T1000 (cell line): ENCODE data around the gene SMAD7.
A peak's percentile ranks its signal among the peaks of the same experiment; 100 is the strongest.

ENCODE experiments used
- DNase-seq: peaks from one replicate; lab custom pipeline; 2025; ENCODE audit warnings: mixed read lengths; lab: John Stamatoyannopoulos, UW

SMAD7 gene

DNA sequence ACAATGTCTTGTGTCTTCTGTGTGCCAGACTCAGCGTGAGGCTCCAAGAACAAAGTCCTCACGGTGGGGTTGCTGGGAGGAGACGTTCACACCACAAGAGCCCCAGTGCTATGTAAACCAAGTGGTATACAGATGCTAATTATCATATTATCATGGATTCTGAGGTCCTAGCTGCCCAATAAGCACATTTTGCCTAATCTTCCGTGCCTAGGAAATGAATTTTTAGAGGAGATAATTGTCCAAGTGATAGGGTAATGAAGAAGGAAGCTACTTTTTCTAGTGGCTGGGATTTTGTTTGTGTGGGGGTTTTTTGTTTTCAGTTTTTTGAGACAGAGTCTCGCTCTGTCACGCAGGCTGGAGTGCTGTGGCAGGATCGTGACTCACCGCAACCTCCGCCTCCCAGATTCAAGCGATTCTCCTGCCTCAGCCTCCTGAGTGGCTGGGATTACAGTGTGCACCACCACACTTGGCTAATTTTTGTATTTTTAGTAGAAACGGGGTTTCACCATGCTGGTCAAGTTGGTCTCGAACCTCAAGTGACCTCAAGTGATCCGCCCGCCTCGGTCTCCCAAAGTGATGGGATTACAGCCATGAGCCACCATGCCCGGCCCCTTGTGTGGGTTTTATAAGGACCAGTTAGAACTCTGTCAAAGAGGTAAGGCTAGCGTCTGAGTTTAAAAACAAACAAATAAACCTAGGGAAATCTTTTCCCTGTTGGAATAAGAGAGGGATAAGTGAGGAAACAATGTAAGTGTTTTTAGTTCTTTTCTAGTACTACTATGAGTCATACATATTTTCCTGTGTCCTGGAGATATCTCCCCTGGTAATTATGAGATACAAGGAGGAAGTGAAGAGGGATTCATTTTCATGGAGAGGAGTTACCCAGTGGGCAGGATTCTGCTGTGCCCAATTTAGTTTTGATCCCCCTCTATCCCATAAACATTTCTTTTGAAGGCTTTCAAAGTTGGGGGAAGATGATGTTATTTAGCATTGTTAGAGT lies 9.5 kb upstream of the SMAD7 start:
- no peak for DNase-seq

DNA sequence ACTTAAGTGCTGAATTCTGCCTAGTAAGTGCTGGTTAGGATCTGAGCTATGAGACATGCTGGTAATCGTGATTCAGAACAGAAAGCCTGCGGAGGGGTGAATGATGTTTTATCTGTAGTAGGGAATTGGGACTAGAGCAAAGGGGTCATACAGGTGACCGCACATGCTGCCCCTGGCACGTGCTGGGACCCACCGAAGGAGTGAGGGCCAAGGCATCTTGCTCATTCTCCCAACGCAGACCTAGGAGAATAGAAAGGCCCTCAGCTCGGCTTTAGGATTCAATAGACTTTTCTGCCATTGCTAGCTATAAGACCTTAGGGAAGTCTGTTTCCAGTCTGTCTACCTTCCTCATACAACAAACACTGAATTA lies 8.8 kb upstream of the SMAD7 start:
- no peak for DNase-seq

DNA sequence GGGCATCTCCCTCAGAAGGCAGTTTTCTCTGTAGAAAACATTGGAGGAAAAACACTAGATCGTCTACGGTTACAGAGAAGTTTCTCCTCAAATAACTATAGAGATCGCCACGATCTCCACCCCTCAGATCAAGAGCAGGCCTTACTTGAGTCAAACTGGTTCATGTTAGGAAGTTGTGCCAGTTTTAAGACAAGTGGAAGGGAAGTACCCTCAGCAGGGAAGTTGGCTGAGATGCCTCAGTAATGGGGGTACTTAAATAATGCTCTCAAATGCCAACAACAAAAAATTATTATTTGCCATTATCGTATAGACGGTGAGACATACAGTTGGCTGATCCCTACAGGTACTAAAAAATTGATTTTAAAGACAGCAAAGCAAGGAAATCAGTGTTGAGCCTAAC lies 8.2 kb upstream of the SMAD7 start:
- DNase-seq = no peak

DNA sequence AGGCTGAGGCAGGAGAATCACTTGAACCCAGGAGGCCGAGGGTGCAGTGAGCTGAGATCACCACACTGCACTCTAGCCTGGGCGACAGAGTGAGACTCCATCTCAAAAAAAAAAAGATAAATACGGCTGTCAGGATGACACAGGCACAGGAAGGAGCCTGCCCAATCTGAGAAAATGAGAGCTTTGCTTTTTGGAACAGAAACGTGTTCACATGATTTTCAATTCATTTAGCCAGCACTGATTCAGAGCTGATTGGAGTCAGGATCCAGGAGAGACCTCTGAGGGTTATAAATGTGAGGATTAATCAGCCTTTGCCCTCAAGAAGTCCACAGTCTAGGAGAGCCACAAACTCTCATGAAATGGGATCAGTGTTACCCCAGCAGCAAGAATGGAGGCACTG lies 6.9 kb upstream of the SMAD7 start:
- no peak for DNase-seq

DNA sequence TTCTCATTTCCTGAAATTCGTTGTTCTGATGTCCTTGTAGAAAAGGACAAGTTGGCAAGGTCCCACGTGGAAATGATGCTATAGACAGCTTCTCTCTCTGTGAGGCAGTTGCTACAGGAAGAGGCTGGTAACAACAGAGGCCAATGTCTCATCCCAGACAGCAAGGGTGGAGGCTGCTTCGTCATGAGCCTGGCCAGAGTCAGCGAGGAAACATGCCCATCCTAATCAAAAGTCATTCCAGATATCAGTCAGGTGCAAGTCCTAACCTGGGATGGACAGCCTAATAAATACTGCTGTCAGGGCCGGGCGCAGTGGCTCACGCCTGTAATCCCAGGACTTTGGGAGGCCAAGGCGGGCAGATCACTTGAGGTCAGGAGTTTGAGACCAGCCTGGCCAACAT lies 6.4 kb upstream of the SMAD7 start:
- no peak for DNase-seq

DNA sequence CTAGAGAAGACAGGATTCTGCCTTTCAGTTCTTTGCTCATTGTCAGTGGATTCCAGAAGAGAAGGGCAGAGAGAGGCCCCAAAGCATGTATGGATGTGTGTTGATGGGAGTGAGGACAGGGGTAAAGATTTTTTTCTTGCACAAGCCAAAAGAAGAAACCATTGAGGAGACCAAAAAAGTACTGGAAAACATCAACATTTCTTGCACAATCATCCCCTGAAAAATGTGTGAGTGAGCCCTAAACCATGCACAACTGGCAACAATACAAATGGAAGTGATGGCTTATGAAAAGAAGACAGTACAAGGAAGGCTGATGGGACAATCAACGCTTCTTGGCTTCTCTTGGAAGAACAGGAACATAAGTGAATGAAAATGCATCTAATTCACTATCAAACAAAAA lies 5.6 kb upstream of the SMAD7 start:
- no peak for DNase-seq

DNA sequence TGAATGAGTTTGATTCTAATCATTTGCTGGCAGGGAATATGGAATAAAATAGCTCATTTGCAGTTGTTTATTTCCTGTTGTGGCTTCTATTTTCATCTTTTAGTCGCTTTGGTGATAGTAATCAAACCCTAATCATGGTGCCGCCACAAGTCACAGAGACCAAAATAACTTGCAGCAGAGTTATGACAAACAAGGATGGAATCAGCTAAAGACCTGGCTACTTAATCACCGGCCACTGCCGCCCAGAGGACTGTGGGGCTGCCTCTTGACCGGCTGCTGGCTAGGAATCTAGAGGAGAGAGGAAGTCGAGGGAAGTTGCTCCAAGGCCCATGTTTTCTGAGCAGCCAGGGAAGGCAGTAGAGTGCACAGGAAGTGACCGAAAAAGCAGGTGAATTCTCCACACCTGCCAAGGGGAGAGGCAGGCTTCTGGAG lies 5.1 kb upstream of the SMAD7 start:
- peak; percentile 15 for DNase-seq

DNA sequence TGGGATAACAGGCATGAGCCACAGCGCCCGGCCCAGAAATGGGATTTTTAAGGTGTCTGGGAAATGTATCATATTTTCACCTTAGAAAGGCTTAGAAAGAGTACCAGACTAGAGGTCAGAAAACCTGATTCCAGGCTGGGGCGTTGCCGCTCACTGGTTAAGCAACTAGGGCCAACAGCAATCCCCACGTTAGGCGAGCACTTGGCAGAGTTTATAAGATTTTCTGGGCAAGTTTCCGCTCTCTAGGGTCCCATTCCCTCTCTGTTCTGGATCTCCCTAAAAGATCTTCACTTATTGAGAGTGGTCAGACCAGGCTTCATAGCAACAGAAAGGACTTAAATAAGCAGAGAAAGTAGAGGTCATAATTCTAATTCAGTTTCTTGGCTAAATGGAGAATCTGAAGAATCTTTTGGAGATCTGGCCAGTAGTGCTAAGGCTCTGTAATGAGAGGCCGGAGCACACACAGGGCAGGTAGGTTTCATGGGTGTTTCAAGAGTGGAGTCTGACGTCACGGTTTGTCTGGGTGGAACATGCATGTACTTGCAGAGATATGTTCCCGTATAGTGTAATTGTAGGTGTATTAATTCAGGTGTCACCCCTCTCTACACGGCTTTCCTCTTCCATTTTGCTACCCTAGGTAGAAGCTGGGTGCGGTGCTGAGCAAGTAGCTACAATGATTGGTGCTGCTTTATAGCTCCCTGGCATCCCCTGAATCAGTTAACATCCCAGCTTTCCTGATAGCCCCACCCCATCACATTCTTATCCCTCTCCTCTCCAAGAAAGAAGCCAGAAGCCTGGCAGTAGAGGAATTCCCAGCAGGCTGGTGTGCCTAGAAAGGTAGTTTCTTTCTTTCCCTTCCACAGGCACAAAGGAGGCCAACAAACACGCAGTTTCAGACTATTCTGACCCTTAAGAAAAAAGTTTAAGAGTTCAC lies 4.4 kb upstream of the SMAD7 start:
- no peak for DNase-seq

DNA sequence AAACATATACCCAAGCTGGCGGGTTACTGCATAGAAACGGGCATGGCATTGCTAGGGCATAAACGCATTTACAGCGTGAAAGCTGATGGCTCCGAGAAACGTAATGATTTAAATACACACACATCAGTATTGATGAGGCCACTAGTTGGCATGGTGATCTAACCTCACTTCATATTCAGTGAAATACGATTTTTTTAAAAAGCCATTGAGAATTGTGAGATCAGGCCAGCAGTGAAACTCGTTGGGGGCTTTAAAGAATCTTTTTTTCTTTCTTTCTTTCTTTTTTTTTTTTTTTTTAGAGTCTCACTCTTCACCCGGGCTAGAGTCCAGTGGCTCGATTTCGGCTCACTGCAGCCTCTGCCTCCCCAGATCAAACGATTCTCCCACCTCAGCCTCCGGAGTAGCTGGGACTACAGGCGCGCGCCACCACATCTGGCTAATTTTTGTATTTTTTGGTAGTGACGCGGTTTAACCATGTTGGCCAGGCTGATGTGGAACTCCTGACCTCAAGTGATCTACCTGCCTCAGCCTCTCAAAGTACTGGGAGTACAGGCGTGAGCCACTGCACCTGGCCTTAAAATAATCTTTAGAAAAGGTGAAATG lies 2.4 kb upstream of the SMAD7 start:
- DNase-seq = no peak

DNA sequence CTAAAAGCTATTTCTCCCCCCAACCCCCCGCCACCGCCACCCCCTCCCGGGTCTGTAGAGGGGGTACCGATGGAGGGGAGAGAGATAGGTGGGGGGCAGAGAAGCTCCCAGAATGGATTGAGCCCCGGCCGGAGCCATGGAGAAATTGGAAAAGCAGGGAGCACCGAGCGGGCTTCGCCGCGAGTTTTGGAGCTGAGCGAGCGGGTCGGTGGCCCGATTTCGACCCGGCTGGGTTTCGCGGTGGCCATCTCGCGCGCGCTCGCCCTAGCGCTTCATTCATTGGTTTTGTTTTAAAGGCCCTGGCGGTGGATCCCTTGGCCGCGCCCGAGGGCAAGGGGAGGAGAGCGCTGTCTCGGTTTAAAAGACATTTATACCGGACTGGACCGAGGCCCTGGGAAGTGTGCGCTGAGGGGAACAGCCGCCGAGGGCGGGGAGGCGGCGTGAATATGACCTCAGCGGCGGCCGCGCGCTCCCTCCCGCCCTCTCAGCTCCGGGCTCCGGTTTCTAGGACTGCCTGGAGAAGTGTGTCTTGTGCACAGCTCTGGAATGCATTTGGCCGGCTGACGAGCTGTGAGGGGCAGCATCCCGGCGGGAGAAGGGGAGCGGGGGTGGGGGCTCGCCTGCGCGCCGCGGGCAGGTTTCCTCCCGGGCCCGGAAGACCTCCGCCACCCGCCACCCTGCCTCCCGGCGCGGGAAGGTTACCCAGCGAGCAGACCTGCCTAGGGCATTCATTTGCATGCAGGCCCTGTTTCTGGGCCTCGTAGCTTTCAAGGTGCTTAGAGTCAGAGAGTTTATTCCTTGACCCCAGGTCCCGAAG lies 1.7 kb upstream of the SMAD7 start:
- peak; percentile 60 for DNase-seq

DNA sequence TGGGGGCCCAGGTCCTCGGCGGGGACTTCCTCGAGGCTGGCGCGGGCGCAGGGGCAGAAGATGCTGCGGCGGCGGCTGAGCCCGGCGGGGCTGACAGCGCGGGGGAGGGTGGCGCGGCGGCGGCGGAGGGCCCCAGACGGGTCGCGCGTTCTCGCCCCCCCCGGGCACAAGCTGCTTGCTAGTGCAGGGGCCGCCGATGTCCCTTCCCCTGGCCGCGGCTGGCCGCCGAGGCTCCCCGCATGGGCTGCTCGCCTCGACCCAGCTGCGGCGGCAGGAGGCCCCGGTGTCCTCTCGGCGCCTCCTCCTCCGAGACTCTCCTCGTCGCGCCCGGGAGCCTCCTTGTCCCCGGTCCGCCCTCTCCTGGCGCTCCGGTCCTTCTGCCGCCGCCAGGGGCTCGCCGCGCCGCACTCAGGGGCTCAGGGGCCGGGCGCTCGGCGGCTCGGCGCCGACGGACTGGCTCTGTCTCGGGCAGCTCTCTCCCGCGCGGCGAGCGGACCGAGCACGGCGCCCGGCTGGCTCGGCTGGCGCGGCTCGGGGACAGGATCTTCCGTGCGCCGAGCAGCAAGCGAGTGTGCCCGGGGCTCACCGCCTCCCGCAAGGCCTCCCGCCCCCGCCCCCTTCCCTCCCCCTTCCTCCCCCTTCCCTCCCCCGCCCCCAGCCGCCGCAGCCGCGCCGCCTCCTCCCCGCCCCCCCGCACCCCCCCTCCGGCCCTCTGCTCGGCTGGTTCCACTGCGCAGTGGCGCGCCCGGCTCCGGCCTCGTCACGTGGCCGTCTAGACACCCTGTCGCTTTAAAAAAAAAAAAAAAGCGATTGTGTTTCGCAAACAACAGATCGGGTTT lies 902 bp upstream of the SMAD7 start:
- peak; percentile 61 for DNase-seq

DNA sequence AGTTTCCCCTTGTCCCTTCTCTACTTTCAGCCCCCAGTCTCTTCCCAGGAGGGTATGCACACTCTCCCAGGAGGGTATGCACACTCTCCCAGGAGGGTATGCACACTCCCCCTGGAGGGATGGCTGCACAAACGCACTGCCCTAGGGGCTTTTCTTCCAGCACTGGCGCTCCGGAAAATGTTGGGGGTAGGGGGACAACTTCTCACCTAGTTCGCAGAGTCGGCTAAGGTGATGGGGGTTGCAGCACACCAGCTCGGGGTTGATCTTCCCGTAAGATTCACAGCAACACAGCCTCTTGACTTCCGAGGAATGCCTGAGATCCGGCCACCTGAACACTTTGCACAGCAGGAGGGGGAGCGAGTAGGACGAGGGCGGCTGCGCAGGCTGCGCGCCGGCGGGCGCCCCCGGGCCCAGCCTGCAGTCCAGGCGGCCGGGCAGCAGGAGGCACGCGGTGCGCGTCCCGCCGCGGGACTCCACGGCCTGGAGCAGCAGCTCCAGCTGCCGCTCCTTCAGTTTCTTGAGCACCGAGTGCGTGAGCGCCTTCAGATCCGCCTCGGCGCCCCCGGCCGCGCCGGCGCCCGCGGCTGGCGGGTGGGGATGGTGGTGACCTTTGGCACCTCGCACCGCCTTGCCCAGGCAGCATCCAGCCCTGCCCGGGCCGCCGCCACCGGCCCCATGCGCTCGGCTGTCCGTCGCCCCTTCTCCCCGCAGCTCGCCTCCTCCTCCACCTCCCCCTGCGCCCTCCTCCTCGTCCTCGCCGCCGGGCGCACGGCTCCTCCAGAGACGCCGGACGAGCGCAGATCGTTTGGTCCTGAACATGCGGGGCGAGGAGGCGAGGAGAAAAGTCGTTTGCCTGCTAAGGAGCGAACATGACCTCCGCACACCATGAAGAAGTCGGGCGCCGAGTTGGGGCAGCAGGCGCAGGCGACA lies 894 bp downstream of the SMAD7 start:
- DNase-seq = peak; percentile 40

DNA sequence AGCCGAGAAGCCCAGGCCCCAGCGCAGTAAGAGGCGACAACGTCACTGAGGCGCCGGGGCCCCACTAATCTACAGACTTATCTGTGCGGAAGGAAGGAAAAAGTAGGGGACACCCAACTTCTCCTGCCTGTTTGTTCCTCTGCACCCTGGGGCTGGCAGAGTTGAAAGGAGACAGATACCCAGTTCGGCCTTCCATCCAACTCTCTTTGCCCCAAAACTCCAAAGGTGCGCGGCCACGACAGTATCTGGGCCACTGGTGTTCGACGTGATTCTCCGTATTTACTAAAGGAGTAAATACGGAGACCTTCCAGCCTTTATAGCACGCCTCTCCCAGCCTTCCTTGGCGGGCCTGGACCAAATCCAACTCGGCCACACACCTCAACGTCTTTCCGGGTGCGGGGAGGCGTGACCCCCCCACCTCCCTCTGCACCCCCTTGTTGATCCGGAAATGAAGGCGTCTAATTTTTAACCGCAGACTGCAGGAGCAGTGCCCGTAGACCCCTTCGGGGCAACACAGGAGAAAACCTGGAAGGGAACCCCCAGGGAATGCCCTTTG lies 1.6 kb downstream of the SMAD7 start:
- DNase-seq = no peak

DNA sequence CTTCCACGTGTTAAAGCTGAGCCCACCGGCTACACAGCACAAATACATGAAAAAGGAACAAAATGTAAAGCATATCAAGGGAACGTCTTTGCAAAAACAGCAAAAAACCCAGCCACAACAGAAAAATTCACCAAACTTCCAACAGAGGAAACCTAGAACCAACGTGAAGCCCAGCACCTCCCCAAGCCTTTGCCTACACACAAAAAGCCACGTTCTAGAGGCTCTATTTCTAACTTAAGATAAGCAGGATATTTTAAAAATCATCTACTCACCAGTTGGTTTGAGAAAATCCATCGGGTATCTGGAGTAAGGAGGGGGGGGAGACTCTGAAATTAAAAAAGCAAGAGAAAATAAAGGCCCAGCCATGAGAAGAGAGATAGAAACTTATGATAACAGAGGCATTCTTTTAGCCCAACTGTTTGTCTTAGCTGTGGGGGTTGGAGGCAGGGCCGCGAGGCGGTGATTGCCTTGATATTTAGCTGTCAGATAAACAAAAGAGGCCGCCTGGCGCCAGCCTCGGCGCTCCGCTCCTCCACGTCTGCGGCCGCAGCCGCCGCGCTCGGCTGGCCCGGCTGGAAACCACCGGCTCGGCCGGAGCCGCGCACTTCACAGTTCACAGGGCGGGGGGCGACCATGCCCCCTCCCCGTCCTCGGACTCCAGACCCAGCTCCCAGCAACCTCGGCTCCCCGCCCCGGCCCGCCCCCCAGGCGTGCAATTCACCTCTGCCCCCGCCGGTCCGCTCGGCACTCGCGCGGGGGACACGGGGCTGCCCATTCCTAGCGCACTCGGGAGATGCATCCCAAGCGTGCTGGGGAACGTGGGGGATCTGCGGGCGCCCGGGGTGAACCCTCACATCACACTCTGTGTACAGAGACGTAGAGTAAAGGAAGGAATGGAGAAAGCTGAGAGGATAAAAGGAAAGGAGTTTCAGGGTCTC lies 2.4 kb downstream of the SMAD7 start:
- DNase-seq = no peak

DNA sequence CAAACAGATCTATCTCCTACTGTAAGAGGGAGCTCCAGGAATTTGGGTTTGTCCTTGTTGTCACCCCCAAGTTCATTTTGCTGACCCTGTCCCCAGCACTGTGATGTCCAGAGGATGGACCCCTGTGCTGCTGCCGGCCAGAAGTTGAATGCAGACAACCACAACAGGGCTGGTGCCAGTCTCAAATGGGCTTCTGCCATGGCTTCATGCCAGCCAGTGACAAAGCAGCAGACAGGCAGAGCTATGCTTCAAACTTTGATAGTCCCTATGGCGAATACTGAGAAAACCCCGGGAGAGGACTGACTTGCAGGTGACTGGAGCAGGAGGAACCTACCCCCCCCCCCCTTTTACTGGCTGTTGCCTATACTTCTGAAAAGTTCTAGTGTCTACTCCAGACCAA lies 3.2 kb downstream of the SMAD7 start:
- DNase-seq = no peak

DNA sequence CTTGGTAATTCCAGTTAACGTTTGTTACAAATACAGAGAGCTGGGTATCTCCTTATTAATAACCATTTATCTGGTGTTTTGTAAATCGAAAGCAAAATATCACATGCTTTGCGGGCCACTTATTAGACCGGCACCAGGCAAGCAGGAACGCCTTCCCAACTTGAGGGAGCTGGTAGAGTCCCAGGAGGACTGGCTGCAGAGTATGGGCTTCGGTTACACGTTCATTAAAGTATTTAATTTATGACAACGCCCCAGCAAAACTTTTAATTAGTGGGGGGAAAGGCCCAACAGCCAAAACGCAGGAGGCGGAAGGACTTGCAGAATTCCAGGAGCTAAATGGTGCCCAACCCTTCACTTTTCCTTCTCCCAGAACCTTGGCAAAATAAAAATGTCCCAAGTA lies 3.7 kb downstream of the SMAD7 start:
- DNase-seq = no peak

DNA sequence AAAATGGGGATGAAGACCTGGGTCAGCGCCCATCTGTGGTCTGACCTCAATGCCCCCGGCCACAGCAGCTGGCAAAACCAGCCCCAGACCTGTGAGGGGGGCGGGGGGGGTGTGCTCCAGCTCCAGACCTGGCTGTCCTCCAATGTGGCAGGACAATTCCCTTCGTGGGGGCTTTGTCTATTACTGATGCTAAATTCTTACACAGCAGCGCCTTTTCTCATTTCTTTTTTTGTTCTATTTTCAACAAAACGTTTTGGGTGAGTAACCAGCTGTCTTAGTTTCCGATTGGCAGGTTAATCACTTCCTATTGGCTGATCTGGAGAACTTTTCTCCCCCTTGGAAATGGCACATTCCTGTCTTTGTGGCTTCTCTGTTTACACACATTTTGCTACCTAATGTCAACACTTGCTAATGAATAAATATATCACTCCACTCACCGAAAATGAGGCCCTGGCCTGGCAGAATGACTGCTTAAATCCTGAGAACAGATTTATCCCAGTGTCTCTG lies 4.4 kb downstream of the SMAD7 start:
- no peak for DNase-seq

DNA sequence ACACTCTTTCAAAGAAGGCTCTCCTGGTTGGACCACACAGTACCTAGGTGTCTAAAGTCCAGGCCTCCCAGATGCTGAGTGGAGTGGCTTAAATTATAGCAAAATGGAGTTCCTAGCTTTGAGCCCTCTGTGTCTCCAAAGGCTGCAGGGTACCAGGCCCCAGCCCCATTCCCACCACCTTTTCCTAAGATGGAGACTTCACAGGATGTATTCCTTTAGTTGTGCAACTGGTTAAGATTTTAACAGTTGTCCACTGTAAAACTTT lies 4.9 kb downstream of the SMAD7 start:
- no peak for DNase-seq
